ENCODE data around the gene CAPN8.

- TF ChIP-seq GATA2 (IDR thresholded peaks at IDR 0.05; ENCODE audit: low read depth, low read length) (no peak), GATA3 (IDR thresholded peaks at IDR 0.05; ENCODE audit: low read depth, low read length) (no peak)
Observed at GRCh38 chr1:223545343-223545742, 120.2 kb downstream of the CAPN8 start.
